Inflammatory macrophage treated with lipopolysaccharide for 1 hour (primary cell): Measurements from ENCODE around the gene ADRA2A.

Experiments
- DNase-seq, 2 donors: peaks; one replicate each; pipeline ENCODE4 v3.0.0-alpha.2; 2020 to 2022

The ADRA2A gene

GRCh38 chr10:111113238-111113960 lies 36.6 kb downstream of the ADRA2A start:
- DNase-seq: no peak

- no peak for DNase-seq
Observed at GRCh38 chr10:111113961-111114757, 37.3 kb downstream of the ADRA2A start.

DNA sequence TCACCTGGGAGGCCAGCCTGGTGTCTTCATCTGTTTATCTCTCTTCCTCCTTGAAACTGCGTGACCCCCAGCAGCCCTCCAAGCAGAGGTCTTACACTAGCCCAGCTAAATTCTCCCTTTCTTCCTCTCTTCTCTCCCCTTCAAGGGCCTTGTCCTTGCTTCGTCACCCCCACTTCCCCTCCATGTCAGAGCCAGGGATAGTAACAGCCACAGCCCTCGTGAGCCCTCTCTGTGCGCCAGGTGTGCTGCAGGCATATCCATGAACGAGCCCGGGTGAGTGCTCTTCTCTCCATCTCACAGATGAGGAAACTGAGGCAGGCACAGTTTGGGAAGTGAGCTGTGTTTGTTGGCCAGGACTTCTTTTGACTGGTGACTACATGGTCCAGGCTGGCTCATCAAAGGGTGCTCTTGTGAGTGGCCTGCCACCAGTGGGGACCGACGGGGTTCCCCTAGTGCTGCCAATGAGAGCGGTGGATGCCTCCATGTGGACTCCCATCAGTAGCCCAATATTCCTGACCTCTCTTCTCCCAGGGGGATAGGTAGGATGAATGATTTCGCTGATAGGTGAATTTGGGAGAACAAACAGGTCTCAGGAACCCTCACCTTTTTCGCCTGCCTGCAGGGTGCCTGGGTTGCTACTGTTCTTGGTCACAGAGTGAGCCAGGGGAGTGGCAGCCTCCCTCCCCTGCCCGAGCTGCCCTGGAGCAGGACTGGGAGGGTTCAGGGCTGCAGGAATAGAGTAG lies 38.1 kb downstream of the ADRA2A start:
- DNase-seq: no peak

DNA sequence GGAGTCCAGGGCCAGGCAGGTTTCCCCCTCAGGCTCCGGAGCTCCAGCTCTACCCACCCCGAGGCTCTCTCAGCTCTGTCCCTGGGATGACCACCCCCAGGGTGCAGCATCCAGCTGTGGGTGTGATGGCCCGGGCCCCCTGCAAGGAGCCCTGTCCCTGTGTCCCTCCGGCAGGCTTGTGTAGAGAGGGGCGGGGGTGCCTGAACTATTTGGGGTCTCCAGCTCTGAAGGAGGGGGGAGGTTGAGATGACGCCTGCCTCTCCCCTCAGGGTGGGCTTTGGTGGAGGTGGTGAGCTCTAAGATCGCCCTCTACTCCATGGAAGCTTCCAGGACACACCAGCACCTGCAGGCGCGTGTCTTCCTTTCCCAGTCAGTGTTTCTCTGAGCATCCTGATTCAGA lies 39.4 kb downstream of the ADRA2A start:
- no peak for DNase-seq

DNA sequence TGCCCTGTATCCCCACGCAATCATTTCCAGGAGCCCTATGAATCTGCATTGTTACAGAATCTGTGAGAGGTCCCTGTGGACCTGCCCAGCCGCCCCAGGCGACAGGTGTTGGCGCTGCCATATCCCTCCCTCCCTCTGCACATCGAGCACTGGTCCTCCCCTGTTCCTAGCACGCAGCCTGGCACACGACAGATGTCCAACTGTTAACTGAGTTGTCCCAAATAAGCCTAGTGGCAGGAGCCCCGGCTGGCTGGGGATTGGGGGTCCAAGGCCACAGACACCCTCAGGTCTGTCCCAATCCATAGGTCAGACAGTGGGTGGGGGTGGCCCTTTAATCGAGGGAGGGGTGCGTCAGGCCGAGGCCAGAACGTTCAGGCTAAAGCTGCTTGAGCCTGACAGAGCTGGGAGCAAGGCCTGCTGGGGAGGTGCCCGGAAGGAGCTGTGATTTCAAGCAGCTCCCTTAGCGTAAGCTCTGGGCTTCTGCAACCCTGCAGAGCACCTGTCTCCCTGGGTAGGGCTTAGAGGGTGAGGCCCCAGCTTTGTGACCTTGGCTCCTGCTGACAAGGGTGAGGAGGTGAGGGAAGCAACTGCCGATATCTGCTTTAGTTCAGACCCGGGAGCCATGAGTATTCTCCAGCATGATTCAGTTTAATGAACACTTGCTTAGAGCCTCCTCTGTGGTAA lies 40.1 kb downstream of the ADRA2A start:
- no peak for DNase-seq

DNA sequence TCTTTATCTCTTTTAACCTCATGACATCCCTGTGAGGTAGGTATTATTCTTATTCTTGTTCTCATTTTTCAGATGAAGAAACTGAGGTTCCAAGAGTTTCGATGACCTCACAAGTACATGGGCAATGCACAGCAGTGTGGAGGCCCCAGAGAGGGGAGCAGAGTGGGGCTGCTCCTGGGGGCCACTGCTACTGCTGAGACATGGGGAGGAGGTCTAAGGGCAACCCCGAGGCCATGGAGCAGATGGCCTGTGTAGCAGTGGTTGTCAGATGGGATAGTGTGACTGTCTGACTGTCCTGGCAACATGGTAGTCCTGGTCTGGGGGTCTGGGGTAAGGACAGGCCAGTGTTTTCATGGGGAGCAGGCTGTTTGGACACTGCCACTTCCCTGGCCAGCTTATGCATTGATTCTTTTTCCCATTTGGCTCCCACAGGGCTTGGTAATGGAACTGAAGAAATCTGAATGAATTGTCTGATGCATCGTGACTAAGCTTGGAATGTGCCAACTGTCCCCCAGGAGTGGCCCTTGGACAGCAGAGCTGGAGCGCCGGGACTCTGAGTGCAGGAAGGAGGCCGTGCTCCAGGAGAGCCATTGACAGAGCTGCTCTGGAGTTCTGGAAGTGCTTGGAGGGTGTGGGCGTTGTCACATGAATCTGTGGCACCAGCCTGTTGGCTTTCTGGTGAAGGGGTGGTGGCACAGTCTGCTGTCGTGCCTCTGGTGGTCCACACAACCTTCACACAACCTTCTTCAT lies 40.9 kb downstream of the ADRA2A start:
- DNase-seq: no peak

DNA sequence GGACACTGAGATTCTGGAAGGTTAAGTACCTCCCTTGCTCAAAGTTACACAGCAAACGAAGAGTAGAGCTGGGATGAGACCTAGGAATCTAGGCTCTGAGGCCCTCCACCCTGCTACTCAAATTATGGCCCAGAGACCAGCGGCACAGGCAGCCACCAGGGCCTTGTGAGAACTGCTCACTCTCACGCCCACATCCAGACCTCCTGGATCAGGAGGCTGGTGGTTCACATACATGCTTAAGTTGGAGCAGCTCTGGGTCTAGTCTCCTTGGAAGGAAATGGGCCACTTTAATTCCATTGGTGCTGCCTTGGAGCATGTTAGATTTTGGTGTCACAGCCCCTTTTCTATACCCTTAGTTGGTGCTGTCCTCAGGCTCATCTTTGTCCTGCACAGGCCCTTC lies 41.9 kb downstream of the ADRA2A start:
- DNase-seq: no peak

- no peak for DNase-seq
Observed at GRCh38 chr10:111119637-111120036, 42.8 kb downstream of the ADRA2A start.

- no peak for DNase-seq
Observed at GRCh38 chr10:111122127-111122526, 45.3 kb downstream of the ADRA2A start.

- DNase-seq: no peak
Observed at GRCh38 chr10:111123883-111124282, 47.1 kb downstream of the ADRA2A start.

DNA sequence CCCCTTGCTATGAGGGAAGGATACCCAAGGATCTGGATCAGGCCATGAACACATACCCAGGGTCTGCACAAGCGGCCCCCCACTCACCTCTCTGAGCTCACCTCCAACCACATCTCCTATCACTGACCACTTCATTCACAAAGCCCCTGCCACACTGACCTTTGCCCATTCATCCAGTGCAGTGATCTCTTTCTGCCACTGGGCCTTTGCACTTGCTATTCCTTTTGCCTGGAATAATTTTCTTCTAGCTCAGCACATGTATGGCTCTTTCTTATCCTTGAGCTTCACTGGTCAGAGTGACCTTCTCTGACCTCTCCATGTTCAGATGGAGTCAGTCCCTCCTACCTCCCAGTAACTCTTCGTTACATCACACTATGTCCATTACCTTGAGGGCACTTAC lies 48.3 kb downstream of the ADRA2A start:
- no peak for DNase-seq

GRCh38 chr10:111126077-111126476 lies 49.2 kb downstream of the ADRA2A start:
- DNase-seq: peak; percentile 3 to 10

DNA sequence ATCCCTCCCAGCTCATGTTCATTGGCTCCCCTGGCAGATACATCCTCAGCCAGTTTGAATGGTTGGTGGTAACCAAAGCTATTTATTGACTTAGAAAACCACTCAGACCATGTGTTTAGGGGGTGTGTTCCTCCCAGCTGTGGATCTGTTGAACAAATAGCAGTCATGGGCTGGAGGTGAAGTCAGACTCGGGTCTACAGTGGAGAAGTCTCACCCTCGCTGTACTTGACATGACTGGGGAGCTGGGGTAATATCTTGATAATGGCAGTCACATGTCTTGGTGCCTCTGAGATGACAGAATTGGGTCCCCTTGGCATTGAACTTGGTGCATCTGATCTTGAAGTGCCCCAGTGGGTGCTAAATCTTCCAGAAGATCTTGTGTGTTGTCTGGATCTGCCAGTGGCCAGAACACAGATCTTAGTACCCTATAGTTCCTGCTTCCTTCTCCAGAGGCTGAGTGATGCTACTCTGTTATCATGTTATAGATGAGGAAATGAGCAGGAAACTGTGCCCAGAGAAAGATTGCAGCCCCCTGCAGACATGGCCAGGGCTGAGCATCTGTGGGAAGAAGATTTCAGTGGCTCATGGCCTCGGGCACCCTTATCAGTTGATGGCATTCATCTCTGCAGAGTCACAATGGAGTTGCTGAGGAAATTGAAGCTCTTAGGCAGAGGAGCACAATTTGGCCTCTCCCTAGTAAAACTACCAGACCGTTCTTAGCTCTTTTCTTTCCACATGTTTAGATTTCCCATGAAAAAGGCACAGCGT lies 50.4 kb downstream of the ADRA2A start:
- no peak for DNase-seq

- DNase-seq: peak; percentile 25 to 36
Observed at GRCh38 chr10:111128331-111129180, 51.7 kb downstream of the ADRA2A start.

DNA sequence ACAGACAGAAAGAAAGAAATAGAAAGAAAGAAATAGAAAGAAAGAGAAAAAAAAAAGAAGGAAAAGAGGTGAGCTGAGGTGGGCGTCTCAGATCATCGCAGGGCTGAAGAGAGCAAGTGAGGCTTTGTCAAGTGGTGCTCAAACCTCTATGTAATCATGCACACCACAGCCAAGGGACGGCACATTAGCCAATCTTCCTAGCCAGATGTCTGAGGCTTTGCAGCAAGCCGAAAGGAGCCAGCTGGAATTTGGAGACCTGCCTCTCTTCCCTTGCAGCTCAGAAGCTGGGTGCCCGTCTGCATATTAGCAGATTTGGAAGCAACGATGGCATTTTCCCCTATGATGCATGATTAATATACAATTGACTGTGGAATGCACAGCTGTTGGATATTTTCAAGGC lies 52.5 kb downstream of the ADRA2A start:
- no peak for DNase-seq

DNA sequence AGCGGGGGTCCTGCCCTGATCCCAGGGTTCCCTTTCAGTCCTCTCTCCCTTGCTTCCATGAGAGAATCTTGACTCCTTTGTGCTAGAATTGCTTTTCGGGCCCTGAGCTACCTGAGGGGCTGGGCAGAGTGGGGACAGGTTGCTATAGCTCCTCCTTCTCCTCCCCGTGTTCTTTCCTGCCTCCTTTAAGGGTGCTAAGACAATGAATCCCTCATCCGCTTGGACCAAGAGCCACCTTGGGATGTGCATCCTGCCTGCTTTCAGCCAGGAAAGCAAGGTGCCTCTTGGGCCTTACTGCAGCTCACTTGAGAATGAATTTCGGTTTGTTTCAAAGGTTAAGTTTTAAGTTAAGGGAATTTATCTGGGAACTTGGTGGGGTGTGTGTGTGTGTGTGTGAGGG lies 53.6 kb downstream of the ADRA2A start:
- DNase-seq: no peak
